Measurements from ENCODE around the gene FBXL4.

Gene FBXL4

DNA sequence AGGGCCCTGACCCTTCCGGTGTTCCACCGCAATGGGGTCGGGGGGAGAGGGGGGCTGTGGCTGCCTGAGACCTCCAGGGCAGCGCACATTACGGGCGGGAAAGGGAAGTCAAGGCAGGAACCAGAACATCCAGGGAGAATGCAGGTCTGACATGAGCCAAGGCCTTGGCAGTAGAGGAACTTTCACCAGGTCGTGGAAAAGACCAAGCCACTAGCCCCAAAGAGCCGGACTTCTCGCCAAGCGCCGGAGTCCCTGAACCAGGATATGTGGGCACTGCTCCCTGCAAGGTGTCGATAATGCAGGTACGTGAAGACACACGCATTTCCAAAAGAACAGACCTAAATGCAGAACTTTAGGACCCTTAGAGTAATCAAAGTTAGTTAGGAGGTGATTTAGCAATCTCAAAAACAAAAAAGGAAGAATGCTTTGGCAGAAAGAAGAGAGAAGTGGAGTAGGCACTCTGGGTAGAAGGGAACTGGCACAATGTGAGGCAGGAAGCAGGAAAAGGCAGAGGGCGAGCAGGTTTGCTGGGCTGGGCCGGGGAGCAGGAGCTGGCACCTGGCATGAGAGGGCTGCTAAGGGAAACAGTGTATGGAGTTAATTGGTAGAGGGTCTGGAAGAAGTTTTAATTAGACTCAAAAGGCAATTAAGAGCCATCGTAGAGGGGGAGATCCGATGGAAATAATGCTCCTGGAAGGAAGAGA, 99.1 kb downstream of the FBXL4 start:
- no peak for DNase-seq (ENCODE audit: low spot score)
- CTCF ChIA-PET, result no interaction called here
- no peak overlapping the region for H3K27ac ChIP-seq
- POLR2A ChIA-PET (ENCODE audit: low non-redundant PET), result no interaction called here
- TF ChIP-seq, protein P1, sequence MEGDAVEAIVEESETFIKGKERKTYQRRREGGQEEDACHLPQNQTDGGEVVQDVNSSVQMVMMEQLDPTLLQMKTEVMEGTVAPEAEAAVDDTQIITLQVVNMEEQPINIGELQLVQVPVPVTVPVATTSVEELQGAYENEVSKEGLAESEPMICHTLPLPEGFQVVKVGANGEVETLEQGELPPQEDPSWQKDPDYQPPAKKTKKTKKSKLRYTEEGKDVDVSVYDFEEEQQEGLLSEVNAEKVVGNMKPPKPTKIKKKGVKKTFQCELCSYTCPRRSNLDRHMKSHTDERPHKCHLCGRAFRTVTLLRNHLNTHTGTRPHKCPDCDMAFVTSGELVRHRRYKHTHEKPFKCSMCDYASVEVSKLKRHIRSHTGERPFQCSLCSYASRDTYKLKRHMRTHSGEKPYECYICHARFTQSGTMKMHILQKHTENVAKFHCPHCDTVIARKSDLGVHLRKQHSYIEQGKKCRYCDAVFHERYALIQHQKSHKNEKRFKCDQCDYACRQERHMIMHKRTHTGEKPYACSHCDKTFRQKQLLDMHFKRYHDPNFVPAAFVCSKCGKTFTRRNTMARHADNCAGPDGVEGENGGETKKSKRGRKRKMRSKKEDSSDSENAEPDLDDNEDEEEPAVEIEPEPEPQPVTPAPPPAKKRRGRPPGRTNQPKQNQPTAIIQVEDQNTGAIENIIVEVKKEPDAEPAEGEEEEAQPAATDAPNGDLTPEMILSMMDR (conservative IDR thresholded peaks at IDR 0.05; ENCODE audit: low read depth), result no peak

DNA sequence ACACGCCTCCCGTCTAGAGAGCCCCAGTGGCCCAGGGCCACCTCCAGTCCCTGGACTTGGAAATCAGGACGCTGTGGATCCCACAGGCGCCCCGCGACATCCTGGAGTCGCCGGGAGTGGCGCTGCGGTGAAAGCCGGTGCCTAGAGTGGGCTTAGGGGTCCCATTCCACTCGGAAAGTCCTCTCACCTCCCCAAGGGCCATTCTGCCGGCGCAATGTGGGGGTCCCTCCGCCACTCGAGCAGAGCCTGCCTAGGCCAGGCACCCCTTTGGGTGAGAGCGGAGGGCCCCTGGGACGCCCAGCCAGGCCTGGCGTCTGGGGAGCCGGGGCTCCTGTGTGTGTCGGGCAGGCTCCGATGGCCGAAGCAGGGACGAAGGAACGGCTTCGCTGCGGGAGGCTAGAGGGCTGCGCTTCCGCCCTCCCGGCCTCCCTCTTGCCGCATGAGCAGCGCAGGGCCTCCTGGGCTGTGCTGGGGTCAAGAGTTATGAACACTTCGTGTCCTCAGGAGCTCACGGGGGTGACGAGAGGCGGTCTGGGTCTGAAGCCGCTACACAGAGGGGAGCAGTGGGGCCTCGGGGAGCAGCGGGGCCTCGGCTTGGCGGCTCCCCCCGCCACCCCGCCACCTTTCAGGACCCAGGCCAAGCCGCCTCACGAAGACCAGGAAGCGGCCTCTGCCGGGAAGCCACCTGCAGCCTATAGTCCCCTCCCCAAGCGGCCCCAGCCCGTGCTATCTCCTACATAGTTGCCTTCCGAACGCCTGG, 99.8 kb downstream of the FBXL4 start:
- CTCF ChIA-PET, result no interaction called here
- H3K27ac ChIP-seq, result no peak overlapping the region
- POLR2A ChIA-PET (ENCODE audit: low non-redundant PET), result no interaction called here
- no peak for DNase-seq (ENCODE audit: low spot score)
- TF ChIP-seq, protein P1 (conservative IDR thresholded peaks at IDR 0.05; ENCODE audit: low read depth), result no peak

DNA sequence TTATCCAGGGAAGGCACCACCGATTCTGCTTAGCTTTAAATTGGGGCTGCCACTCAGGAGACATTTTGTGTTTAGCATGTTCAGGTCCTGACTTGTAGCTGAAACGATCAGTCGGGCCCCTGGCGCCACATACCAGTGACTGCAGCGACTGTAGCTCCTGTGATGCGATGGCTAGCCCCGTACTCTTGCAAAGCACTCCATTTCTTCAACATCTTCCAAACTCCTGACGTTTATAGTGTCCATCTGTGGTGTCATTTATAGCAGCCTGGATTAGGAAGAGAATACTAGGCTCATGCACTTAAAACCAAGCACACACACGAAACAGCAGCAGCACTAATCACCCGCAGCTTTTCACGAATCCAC, 100.3 kb downstream of the FBXL4 start:
- ChIA-PET POLR2A (ENCODE audit: low non-redundant PET) (no interaction called here), CTCF (interaction anchor here (0.6 kb wide), 1 partner anchor 1241 kb away, joined by 3 read pairs; no protein-coding TSS in a partner anchor)
- no peak overlapping the region for H3K27ac ChIP-seq
- TF ChIP-seq, protein P1 (conservative IDR thresholded peaks at IDR 0.05; ENCODE audit: low read depth), result no peak
- no peak for DNase-seq (ENCODE audit: low spot score)

DNA sequence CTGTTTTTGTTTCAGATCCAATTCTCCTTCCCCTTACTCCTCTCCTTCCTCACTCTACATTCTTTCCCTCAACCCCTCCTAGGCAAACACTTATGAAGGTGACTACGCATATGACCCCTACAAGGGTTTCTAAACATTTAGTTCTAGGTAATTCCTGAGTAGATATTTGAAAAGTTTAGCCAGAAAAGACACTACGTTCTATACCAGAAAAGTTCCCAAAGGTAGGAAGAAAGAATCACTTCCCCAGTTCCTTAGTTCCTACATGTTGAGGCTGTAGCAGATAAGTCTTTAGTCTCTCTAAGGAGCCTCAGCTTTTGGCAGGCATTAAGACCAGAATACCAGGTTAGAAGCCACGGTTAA, 101.7 kb downstream of the FBXL4 start:
- CTCF ChIA-PET, result interaction anchor here (0.6 to 1.9 kb wide), 10 partner anchors 12 to 743 kb away, joined by 3 to 11 read pairs (median 4); partner anchors contain the start of gene POU3F2
- no peak overlapping the region for H3K27ac ChIP-seq
- no peak for DNase-seq (ENCODE audit: low spot score)
- POLR2A ChIA-PET (ENCODE audit: low non-redundant PET), result no interaction called here
- TF ChIP-seq, protein P1 (conservative IDR thresholded peaks at IDR 0.05; ENCODE audit: low read depth), result peak; percentile 58

DNA sequence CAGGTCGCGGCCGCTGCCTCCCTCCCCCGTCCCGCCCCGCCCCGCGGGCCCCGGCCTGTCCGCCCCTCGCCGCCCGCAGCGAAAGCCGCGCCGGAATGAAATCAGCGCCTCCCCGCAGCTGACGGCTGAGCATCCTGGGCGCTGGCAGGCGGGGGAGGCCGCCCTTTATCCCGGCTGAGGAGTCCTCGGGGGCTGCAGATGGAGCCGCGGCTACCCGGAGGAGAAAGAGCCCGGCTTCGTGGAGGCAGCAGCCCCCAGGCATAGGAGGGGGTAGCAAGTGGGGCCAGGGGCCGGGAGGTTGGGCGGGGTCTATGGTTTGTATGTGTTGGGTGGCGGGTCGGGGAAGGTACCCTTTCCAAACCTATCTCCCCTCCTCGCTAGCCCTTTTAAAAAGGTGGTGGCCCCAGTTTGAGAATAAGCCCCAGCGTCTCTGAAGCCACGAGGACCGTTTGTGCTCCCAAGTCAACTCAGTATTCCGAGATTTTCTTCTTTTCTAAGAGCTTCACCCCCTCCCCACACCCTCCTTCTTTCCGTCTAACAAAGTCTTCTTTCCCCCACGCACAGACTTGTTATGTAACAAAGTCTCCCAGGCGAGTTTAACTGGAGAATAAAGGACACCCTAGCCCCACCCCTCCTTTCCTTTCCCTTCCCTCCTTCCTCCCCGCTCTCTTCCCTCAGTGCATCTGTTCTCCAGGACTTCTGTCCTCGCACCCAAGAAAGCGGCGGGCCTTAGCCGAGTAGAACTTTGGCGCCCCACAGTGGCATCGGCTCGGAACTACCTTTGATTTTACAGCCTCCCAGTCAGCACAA, 102.3 kb downstream of the FBXL4 start:
- TF ChIP-seq, protein P1 (conservative IDR thresholded peaks at IDR 0.05; ENCODE audit: low read depth), result peak; percentile 87
- no peak overlapping the region for H3K27ac ChIP-seq
- ChIA-PET CTCF (interaction anchor here (0.6 to 1.9 kb wide), 12 partner anchors 9 to 743 kb away, joined by 3 to 11 read pairs (median 4); partner anchors contain the start of gene POU3F2), POLR2A (ENCODE audit: low non-redundant PET) (no interaction called here)
- peak; percentile 62 for DNase-seq (ENCODE audit: low spot score)

Data from RWPE1 (cell line).